ENCODE results near the gene PTPRM. TPM values are rescaled to one million over a fixed set of nuclear protein-coding genes. Genes with fewer than 3 reads are reported as not detected.

PTPRM gene
- total RNA-seq, 4 donors from 2014 or later: 170 to 198 (median 182) TPM

DNA sequence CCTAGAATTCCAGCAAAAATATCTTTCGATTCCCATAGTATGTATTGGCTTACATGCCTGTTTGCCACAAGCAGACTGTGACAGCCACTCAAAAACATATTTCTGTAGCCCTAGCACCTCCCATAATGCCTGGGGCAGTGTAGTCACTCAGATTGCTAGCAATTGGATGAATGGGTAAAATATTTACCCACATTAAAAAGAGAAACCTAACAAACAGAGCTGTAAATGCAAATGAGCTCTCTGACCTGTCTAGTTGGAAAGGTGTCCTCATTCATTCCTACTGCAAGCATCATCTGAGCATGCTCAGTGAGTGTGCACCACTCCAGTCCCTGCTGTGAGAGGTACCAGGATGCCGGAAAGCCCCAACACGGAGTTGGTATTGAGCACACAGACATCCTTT lies 808.1 kb downstream of the PTPRM start:
- Histone ChIP-seq H3K4me3 (replicated peaks in 1 of 3) (no peak overlapping the region), H3K27me3 (no peaks in the 10 kb centered on the region), H3K9me3 (no peaks in the 10 kb centered on the region), H3K36me3 (peaks cover 17 to 19% of the 10 kb centered on the region in 2 donors), H3K4me1 (peaks cover 0 to 4% of the 10 kb centered on the region in 2 donors), H3K27ac (no peak overlapping the region)
- TF ChIP-seq, protein P1, sequence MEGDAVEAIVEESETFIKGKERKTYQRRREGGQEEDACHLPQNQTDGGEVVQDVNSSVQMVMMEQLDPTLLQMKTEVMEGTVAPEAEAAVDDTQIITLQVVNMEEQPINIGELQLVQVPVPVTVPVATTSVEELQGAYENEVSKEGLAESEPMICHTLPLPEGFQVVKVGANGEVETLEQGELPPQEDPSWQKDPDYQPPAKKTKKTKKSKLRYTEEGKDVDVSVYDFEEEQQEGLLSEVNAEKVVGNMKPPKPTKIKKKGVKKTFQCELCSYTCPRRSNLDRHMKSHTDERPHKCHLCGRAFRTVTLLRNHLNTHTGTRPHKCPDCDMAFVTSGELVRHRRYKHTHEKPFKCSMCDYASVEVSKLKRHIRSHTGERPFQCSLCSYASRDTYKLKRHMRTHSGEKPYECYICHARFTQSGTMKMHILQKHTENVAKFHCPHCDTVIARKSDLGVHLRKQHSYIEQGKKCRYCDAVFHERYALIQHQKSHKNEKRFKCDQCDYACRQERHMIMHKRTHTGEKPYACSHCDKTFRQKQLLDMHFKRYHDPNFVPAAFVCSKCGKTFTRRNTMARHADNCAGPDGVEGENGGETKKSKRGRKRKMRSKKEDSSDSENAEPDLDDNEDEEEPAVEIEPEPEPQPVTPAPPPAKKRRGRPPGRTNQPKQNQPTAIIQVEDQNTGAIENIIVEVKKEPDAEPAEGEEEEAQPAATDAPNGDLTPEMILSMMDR (IDR thresholded peaks at IDR 0.05): no peak
- no peak for TF ChIP-seq POLR2A (IDR thresholded peaks at IDR 0.05)
- intact Hi-C loops (cut with DNase I): no loop called here
- DNase-seq: no peak
- WGBS, 2 donors: 85 to 94% methylated on average over 3 of the region's 3 CpGs

DNA sequence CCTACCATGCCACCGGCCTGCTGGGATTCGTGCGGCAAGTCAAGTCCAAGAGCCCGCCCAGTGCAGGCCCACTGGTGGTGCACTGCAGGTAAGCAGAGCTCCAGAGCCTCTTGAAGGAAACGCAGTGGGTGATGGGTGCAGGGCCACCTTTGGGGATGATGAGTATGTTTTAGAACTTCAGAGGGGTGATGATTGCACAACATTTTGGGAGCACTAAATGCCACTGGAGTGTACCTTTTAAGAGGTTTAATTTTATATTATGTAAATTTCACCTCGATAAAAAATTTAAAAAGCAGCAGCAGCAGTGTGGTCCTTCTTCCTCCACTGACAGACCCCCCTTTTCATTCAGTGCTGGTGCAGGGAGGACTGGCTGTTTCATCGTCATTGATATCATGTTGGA lies 809.0 kb downstream of the PTPRM start:
- peaks cover 17 to 19% of the 10 kb centered on the region in 2 donors for H3K36me3 ChIP-seq
- no peaks in the 10 kb centered on the region for H3K9me3 ChIP-seq
- no peaks in the 10 kb centered on the region for H3K27me3 ChIP-seq
- peaks cover 0 to 4% of the 10 kb centered on the region in 2 donors for H3K4me1 ChIP-seq
- TF ChIP-seq, protein P1 (IDR thresholded peaks at IDR 0.05): no peak
- no peak for TF ChIP-seq POLR2A (IDR thresholded peaks at IDR 0.05)
- no peak for DNase-seq
- no peak overlapping the region for H3K27ac ChIP-seq
- H3K4me3 ChIP-seq (replicated peaks in 1 of 3): no peak overlapping the region
- WGBS, 2 donors: 95 to 98% methylated on average over 7 of the region's 7 CpGs
- intact Hi-C loops (cut with DNase I): no loop called here

DNA sequence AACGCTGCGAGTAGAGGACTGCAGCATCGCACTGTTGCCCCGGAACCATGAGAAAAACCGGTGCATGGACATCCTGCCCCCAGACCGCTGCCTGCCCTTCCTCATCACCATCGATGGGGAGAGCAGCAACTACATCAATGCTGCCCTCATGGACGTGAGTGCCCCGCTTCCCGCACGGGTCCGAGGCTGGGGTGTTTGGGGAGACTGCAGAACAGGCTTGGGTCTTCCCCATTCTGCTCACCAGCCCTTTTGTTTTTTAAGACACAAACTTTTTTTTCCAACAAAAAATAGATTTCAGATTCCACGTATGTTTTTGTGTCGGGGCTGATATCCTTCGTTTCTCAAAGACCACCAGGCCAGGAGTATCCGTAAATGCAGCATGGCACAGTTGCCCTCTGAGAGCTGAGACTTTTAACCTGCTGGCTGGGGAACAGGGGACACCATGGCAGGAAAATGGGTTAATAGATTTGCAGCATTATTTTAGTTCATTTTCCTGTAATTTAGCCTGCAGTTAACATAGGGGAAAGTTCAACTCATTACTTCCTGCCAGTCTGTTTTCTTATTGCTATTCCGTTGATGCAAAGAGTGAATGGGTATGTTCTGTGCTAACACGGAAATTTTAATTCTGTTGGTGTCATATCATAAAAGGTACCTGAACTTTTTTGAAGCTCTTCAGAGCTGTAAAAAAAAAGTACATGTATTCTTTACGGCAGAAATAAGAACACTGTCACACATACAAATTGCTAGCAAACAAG lies 812.2 kb downstream of the PTPRM start:
- DNase-seq: no peak
- intact Hi-C loops (cut with DNase I): no loop called here
- Histone ChIP-seq H3K27me3 (no peaks in the 10 kb centered on the region), H3K4me1 (no peaks in the 10 kb centered on the region), H3K27ac (no peak overlapping the region), H3K9me3 (no peaks in the 10 kb centered on the region), H3K36me3 (peaks cover 17 to 19% of the 10 kb centered on the region in 2 donors), H3K4me3 (replicated peaks in 1 of 3) (no peak overlapping the region)
- 96% methylated on average over 19 of the region's 19 CpGs for WGBS, 2 donors
- TF ChIP-seq POLR2A (IDR thresholded peaks at IDR 0.05): no peak
- TF ChIP-seq, protein P1 (IDR thresholded peaks at IDR 0.05): no peak

DNA sequence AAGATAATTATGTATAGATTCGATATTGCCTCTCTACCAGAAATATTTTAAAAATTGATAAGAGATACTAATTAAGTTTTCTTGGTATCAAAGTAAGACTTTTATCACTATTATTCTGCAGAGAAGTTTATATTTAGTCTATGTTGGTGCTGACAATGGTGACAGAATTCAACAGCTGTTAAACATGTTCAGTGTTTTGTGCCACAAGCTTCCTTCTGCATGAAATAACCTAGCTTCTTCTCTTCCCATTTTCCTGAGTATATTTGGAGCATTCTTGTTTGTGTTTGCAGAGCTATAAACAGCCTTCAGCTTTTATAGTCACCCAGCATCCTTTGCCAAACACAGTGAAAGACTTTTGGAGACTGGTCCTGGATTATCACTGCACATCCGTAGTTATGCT lies 812.9 kb downstream of the PTPRM start:
- 68 to 69% methylated on average over 2 of the region's 2 CpGs for WGBS, 2 donors

DNA sequence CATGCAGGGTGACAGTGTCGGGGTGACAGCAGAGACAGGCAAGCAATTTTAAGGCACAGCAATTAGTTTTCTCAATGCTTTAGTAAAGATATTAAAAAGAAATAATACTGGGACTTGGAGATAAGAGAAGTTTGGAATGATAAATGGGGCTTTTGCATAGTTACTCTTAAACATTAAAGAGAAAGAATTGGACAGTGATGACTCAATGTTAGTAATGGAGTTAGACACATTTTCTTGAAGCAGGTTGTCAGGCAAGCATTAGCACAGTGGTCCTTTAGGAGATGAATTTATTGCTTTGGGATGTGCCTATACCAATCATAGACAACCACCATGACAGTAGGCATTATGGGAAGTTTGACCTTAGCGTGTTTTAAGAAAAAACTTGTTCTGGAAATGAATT lies 813.8 kb downstream of the PTPRM start:
- TF ChIP-seq, protein P1 (IDR thresholded peaks at IDR 0.05): no peak
- no peak for TF ChIP-seq POLR2A (IDR thresholded peaks at IDR 0.05)
- H3K4me3 ChIP-seq (replicated peaks in 1 of 3): no peak overlapping the region
- H3K9me3 ChIP-seq: no peaks in the 10 kb centered on the region
- H3K4me1 ChIP-seq: no peaks in the 10 kb centered on the region
- intact Hi-C loops (cut with DNase I): loop anchor here (10.0 kb wide), 1 partner anchor 586 kb away; no protein-coding TSS in a partner anchor
- 94 to 95% methylated on average over 2 of the region's 2 CpGs for WGBS, 2 donors
- H3K36me3 ChIP-seq: peaks cover 25 to 27% of the 10 kb centered on the region in 2 donors
- H3K27ac ChIP-seq: no peak overlapping the region
- DNase-seq: no peak
- no peaks in the 10 kb centered on the region for H3K27me3 ChIP-seq

More for the DNA sequence above, 812.9 kb downstream of the PTPRM start:
- no peak overlapping the region for H3K4me3 ChIP-seq (replicated peaks in 1 of 3)
- H3K36me3 ChIP-seq: peaks cover 19 to 20% of the 10 kb centered on the region in 2 donors
- no peaks in the 10 kb centered on the region for H3K4me1 ChIP-seq
- no peaks in the 10 kb centered on the region for H3K27me3 ChIP-seq
- no peak for DNase-seq
- H3K9me3 ChIP-seq: no peaks in the 10 kb centered on the region
- intact Hi-C loops (cut with DNase I): loop anchor here (10.0 kb wide), 1 partner anchor 585 kb away; no protein-coding TSS in a partner anchor
- no peak for TF ChIP-seq POLR2A (IDR thresholded peaks at IDR 0.05)
- TF ChIP-seq, protein P1 (IDR thresholded peaks at IDR 0.05): no peak
- H3K27ac ChIP-seq: no peak overlapping the region
